Endothelial cell (in vitro differentiated cells): ENCODE results near the gene GUCY2D. TPM values are rescaled to one million over a fixed set of nuclear protein-coding genes. Genes with fewer than 3 reads are reported as not detected.

ENCODE experiments used
- DNase-seq: peaks from one replicate; pipeline ENCODE4 v3.0.0; 2021; ENCODE audit warnings: low spot score
- H3K27ac Mint-ChIP-seq: one replicate; pipeline ENCODE4 v1.8.0; 2021; ENCODE audit warnings: mixed read lengths, inconsistent platforms; ENCODE audit not compliant: unreplicated experiment
- H3K27me3 Mint-ChIP-seq: one replicate; pipeline ENCODE4 v1.8.0; 2021; ENCODE audit warnings: mild to moderate bottlenecking, moderate library complexity, mixed read lengths, inconsistent platforms; ENCODE audit not compliant: unreplicated experiment
- H3K36me3 Mint-ChIP-seq: one replicate; pipeline ENCODE4 v1.8.0; 2021; ENCODE audit warnings: mild to moderate bottlenecking, low read depth, mixed read lengths, inconsistent platforms; ENCODE audit not compliant: unreplicated experiment
- H3K4me1 Mint-ChIP-seq: one replicate; pipeline ENCODE4 v1.8.0; 2021; ENCODE audit warnings: mild to moderate bottlenecking, mixed read lengths, inconsistent platforms; ENCODE audit not compliant: unreplicated experiment
- H3K4me3 Mint-ChIP-seq: one replicate; pipeline ENCODE4 v1.8.0; 2021; ENCODE audit warnings: mild to moderate bottlenecking, mixed read lengths, inconsistent platforms; ENCODE audit not compliant: unreplicated experiment
- H3K9me3 Mint-ChIP-seq: one replicate; pipeline ENCODE4 v1.8.0; 2021; ENCODE audit warnings: mixed read lengths, inconsistent platforms; ENCODE audit not compliant: unreplicated experiment
- CTCF ChIP-seq: fragments of 200-600 bp; sonication (generic); IDR thresholded peaks from one replicate; pipeline ENCODE4 v1.5.0; 2021; ENCODE audit warnings: antibody characterized with exemption; ENCODE audit not compliant: unreplicated experiment
- total RNA-seq: library from RNA; stranded (reverse); fragmentation: NEBNext Ultra II Directional; extraction: Animal tissue kit (Norgen Biotek cat#: 25700); gene quantifications from one replicate; pipeline ENCODE4 v1.2.1, GENCODE V29; 2021; ENCODE audit not compliant: unreplicated experiment

GUCY2D gene
- total RNA-seq, 1 donor from 2014 or later: not detected

GRCh38 chr17:7984904-7985303 is 17.5 kb upstream of the GUCY2D start:
- no peak overlapping the region for H3K27ac Mint-ChIP-seq
- H3K27me3 Mint-ChIP-seq: peaks cover 1% of the 10 kb centered on the region
- H3K4me1 Mint-ChIP-seq: no peaks in the 10 kb centered on the region
- no peaks in the 10 kb centered on the region for H3K9me3 Mint-ChIP-seq
- DNase-seq: no peak
- no peaks in the 10 kb centered on the region for H3K36me3 Mint-ChIP-seq
- no peak overlapping the region for H3K4me3 Mint-ChIP-seq
- no peak for TF ChIP-seq CTCF

- no peak overlapping the region for H3K4me3 Mint-ChIP-seq
- no peaks in the 10 kb centered on the region for H3K36me3 Mint-ChIP-seq
- no peaks in the 10 kb centered on the region for H3K27me3 Mint-ChIP-seq
- DNase-seq: no peak
- H3K27ac Mint-ChIP-seq: no peak overlapping the region
- no peaks in the 10 kb centered on the region for H3K9me3 Mint-ChIP-seq
- TF ChIP-seq CTCF: no peak
- no peaks in the 10 kb centered on the region for H3K4me1 Mint-ChIP-seq
Observed at GRCh38 chr17:7987112-7987893, 15.1 kb upstream of the GUCY2D start.

- H3K27ac Mint-ChIP-seq: no peak overlapping the region
- H3K4me3 Mint-ChIP-seq: no peak overlapping the region
- H3K4me1 Mint-ChIP-seq: no peaks in the 10 kb centered on the region
- H3K27me3 Mint-ChIP-seq: no peaks in the 10 kb centered on the region
- peak; percentile 60 for DNase-seq
- peak; percentile 70 for TF ChIP-seq CTCF
- no peaks in the 10 kb centered on the region for H3K9me3 Mint-ChIP-seq
- H3K36me3 Mint-ChIP-seq: no peaks in the 10 kb centered on the region
Observed at GRCh38 chr17:7988750-7989178, 13.7 kb upstream of the GUCY2D start.

DNA sequence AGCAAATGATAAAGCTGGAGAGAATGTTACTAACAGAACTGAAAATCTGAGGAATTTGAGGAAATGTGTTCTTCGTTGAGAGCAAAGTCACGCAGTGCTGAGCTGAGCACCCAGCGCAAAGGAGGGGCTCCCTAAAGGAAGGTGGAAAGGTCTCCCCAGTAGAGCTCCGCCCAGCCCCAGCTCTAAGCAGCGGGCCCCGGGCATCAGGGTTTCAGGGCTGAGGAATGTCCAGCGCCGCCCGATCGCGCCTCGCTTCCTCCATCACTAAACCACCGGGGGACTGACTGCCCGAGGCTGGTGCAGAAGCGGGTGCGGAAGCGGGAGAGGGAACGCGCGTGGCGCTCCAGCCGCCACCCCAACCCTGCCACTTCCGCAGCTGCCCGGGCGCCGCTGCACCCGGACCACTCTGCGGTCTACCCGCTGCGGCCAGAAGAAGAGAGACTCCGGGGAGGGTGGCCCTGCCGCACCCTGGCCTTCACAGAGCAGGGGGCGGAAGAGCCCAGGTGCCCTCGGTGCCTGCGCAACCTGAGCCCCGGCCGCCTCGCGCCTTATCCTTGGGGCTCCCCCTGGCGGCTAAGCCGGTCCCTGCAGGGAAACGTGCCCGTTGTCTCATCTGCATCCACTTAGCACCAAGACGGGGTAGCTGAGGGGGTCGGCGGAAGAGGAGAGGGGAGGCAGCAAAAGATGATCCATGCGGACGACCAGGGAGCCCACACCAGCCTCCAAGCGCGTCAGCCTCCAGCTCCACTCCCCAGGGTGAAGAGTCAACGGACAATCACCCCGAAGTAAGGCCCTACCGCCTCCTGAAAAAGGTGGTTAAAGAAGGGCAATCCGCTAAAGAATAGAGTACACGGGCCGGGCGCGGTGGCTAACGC is 12.4 kb upstream of the GUCY2D start:
- no peak overlapping the region for H3K27ac Mint-ChIP-seq
- no peaks in the 10 kb centered on the region for H3K4me1 Mint-ChIP-seq
- peak; percentile 93 for DNase-seq
- TF ChIP-seq CTCF: peak; percentile 96
- no peaks in the 10 kb centered on the region for H3K9me3 Mint-ChIP-seq
- no peaks in the 10 kb centered on the region for H3K36me3 Mint-ChIP-seq
- H3K27me3 Mint-ChIP-seq: no peaks in the 10 kb centered on the region
- peak overlapping the region; percentile 56 for H3K4me3 Mint-ChIP-seq
